GM21723 (cell line): ENCODE results near the gene TELO2.

Experiments used
- ATAC-seq: cut with Tn5 transposase; IDR thresholded peaks from one replicate; pipeline ENCODE4 v1.9.1; 2021; ENCODE audit warnings: mild to moderate bottlenecking, moderate library complexity; ENCODE audit not compliant: unreplicated experiment

The TELO2 gene

DNA sequence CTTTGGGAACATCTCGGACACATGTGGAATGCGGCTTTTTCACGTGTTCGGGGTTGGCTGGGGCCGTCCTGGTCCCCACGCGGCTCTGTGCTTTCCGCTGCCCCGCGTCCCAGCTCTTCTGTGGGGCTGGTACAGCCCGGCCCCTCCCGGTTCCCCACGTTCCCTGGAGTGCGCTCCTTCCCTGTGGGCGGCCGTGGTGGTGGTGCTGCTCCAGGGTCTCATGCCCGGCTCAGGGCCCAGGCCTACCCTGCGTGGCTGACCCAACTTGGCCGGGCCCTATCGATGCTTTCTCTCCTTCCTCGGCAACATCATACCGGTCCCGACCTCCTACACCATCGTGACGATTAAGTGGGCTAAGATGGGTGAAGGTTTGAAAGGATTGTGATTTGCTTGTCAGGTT is 3.3 kb downstream of the TELO2 start:
- ATAC-seq, result no peak

- ATAC-seq, result no peak
Measured at GRCh38 chr16:1497014-1497598, 3.9 kb downstream of the TELO2 start.

- ATAC-seq, result no peak
Measured at GRCh38 chr16:1498899-1499676, 5.9 kb downstream of the TELO2 start.

DNA sequence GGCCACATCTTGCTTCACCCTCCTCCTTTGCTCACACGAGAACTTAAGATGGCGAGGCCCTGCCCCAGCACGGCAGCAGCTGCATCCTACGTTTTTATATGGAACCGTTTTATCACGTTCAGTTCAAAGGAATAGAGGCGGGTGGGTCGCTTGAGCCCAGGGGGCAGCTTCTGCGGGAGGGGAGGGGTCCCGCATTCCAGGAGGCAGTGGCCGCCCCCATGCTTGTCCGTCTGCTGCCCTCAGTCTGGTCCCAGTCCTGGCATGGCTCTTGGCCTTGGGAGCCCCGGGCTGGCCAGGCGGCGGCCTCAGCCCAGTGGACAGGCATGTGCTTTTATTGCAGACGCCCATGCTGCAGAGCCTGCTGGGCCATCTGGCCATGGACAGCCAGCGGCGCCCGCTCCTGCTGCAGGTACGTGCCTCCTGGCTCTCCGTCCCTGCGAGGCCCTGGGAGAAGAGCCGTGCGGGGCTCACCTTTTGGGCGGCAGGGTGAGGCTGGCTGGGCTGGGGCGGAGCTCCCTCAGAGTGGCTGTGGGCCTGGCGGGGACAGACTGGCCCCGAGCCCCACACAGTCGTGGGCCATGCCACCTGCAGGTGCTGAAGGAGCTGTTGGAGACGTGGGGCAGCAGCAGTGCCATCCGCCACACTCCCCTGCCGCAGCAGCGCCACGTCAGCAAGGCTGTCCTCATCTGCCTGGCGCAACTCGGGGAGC is 6.8 kb downstream of the TELO2 start:
- no peak for ATAC-seq

GRCh38 chr16:1500465-1501150 is 7.4 kb downstream of the TELO2 start:
- ATAC-seq, result no peak

DNA sequence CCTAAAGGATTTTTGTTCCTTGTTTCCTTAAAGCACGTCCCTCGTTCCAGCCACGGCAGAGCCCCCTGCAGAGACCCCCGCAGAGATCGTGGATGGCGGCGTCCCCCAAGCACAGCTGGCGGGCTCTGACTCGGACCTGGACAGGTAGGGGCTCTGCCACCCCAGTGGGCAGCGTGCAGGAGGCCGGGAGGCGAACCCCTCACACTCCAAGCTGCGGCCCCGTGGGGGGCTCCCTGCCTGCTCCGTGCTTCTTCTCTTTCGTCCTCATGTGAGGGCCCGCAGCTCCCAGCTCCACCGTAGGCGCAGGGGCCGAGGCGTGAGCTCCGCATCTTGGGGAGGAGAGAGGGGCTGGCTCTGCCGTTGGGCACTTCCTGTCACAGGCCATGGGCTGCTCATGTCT is 8.5 kb downstream of the TELO2 start:
- no peak for ATAC-seq

DNA sequence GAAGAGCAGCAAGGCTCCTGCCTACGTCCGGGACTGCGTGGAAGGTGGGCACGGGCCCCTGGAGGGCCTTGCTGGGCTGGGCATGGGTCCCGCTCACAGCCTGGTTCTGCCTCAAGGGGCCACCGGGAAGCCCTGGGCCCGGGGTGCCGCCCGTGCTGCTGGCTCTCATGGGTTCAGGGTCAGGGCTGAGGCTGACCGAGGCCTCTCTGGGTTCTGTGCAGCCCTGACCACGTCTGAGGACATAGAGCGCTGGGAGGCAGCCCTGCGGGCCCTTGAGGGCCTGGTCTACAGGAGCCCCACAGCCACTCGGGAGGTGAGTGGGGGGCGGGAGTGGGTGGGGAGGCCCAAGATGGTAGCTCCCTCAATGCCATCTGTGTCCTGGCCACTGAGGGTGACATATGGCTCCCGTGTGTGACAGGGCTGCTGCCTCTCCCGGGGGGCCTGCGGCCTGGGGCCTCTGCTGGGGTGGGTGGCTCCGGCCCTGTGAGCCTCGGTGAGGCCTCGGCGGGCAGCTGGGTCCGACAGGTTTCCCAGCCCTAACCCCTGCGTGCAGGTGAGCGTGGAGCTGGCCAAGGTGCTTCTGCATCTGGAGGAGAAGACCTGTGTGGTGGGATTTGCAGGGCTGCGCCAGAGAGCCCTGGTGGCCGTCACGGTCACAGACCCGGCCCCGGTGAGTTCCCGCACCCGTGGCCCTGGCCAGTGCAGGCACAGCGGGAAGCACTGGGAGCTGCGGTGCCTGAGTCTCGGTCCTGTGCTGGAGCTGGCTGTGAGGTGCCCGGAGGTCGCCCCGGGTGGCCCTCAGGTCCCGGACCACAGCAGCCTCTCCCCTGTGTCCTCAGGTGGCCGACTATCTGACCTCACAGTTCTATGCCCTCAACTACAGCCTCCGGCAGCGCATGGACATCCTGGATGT is 9.2 kb downstream of the TELO2 start:
- no peak for ATAC-seq

DNA sequence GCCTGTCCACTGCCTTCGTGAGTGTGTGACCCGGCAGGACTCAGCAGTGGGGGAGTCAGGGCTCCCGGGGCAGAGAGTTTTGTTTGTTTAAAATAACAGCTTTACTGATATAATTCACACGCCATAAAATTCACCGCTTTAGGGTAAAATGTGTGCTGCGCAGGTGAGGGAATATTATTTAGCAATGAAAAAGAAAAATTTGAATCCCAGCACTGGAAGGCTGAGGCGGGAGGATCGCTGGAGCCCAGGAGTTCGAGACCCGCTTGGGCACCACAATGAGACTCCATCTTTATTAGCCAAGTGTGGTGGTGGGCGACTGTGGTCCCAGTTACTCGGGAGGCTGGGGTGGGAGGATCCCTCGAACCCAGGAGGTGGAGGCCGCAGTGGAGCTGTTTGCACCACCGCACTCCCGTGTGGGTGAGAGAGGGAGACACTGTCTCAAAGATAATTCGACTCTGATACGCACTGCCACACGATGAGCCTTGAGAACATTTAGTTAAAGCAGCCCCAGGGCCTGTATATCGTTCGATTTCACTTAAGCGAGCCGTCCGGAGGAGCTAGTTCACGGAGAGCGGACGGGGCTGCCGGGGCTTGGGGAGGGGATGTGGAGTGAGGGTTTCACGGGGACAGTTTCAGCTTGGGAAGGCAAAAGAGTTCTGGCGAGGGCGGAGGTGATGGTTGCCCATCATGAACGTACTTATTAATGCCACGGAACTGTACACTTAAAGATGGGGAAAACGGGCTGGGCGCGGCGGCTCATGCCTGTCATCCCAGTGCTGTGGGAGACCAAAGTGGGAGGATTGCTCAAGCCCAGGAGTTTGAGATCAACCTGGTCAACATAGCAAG is 10.2 kb downstream of the TELO2 start:
- no peak for ATAC-seq

GRCh38 chr16:1505073-1505844 is 12.1 kb downstream of the TELO2 start:
- ATAC-seq, result no peak

- no peak for ATAC-seq
Measured at GRCh38 chr16:1505912-1506311, 12.8 kb downstream of the TELO2 start.

DNA sequence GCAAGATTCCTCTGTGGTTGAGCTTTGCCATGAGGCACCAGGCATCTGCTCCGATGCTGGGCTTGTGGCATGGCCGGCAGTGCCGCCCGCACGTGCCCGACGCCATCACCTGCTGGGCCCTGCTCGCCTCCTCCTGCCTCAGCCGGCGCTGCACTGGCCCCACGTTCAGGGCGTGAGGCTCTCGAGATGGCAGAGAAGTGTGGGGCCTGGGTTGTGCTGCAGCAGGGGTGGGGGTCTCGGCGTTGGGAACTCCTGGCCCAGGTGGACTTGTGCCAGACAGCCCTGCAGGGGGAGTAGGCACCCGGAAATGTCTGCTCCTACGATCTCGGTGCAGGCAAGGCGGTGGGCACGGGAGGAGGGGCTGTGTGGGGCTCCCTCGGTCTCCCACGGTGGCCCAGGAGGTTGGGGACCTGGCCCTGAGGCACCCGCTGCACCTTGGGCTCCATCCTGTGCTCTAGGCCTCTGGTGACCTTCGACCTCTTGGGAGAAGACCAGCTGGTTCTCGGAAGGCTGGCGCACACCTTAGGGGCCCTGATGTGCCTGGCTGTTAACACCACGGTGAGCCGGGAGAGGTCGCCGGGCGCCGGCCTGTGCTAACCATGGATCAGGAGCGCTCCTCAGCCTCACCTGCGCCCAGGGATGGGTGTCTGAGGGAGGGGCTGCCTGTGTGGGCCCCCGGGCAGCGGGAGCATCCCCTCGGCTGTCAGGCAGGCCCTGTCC is 13.5 kb downstream of the TELO2 start:
- no peak for ATAC-seq

- ATAC-seq, result no peak
Measured at GRCh38 chr16:1508494-1509187, 15.5 kb downstream of the TELO2 start.

DNA sequence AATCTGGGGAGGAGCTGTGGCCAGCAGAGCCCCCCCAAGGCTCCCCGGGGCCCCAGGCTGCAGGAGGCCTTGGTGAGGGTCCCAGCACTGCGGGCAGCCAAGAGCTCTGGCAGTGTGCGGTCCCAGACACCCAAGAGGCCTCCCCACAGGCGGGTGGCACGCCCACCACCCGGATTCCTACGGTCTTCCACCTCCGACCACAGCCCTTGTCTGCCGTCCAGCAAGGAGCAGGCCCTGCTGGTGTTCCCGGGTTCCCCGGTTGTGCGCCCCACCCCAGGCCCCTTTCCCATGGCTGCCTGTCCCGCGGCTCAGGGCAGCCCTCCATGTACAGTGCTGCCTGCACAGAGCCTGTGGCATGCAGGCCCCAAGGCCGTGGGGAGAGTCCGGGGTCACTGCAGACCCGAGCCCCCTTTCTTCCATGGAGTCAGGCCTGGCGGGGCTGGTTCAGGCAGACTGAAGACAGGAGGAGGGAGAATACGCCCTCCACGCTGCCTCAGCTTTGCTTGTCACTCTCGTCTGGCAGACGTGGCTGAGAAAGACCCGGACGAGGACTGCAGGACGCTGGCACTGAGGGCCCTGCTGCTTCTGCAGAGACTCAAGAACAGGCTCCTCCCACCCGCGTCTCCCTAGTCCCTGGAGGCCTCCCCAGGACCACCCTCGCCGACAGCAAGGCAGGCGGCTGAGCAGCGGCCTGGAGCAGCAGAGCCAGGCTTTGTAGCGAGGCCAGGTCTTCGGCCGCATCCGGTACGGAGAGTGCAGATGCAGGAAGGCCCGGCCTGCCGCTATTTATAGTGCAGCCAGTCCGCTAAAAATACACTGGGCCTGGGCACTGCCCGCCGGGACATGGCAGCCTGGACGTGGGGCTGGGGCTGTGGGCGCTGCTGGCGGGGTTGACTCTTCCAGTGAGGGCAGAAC is 16.4 kb downstream of the TELO2 start:
- no peak for ATAC-seq

- ATAC-seq, result no peak
Measured at GRCh38 chr16:1510272-1510671, 17.1 kb downstream of the TELO2 start.

GRCh38 chr16:1510941-1511351 is 17.8 kb downstream of the TELO2 start:
- ATAC-seq, result no peak
